Activated naive CD4-positive, alpha-beta T cell treated with anti-CD3 and anti-CD28 coated beads, Interleukin-2, amount 10 ng/mL, durations not matched to agents 7 days and 5 days (primary cell): Measurements from ENCODE around the gene MYO3B.

Source experiments
- CTCF ChIA-PET: fragments of 350-600 bp; sonication (Branson Sonifier 250); formaldehyde crosslinking; loops from one replicate; lab custom pipeline; 2021; ENCODE audit warnings: antibody characterized with exemption; lab: Charles Lee
- DNase-seq: peaks from one replicate; pipeline ENCODE4 v3.0.0-alpha.2; 2020
- H3K27ac Mint-ChIP-seq: one replicate; pipeline ENCODE4 v1.8.0; 2021; ENCODE audit warnings: mild to moderate bottlenecking, moderate library complexity, mixed read lengths
- H3K27me3 Mint-ChIP-seq: one replicate; pipeline ENCODE4 v1.8.0; 2021; ENCODE audit warnings: mild to moderate bottlenecking, mixed read lengths
- H3K36me3 Mint-ChIP-seq: one replicate; pipeline ENCODE4 v1.8.0; 2021; ENCODE audit warnings: mixed read lengths
- H3K4me1 Mint-ChIP-seq: one replicate; pipeline ENCODE4 v1.8.0; 2021; ENCODE audit warnings: mixed read lengths
- H3K4me3 Mint-ChIP-seq: one replicate; pipeline ENCODE4 v1.8.0; 2021; ENCODE audit warnings: mild to moderate bottlenecking, moderate library complexity, mixed read lengths
- H3K9me3 Mint-ChIP-seq: one replicate; pipeline ENCODE4 v1.8.0; 2021; ENCODE audit warnings: mixed read lengths

MYO3B gene

GRCh38 chr2:170181602-170182001, 3.7 kb downstream of the MYO3B start:
- Mint-ChIP-seq H3K9me3 (peaks cover 5% of the 10 kb centered on the region), H3K27me3 (no peaks in the 10 kb centered on the region), H3K27ac (no peak overlapping the region), H3K4me1 (no peaks in the 10 kb centered on the region), H3K4me3 (no peak overlapping the region), H3K36me3 (no peaks in the 10 kb centered on the region)
- CTCF ChIA-PET, result no interaction called here
- DNase-seq, result no peak

- CTCF ChIA-PET, result no interaction called here
- Mint-ChIP-seq H3K4me3 (no peak overlapping the region), H3K27ac (no peak overlapping the region), H3K9me3 (peaks cover 13% of the 10 kb centered on the region), H3K4me1 (no peaks in the 10 kb centered on the region), H3K36me3 (no peaks in the 10 kb centered on the region), H3K27me3 (peaks cover 10% of the 10 kb centered on the region)
- DNase-seq, result no peak
Measured at GRCh38 chr2:170185319-170185718, 7.4 kb downstream of the MYO3B start.

GRCh38 chr2:170189757-170190156, 11.8 kb downstream of the MYO3B start:
- DNase-seq, result no peak
- Mint-ChIP-seq H3K4me3 (no peak overlapping the region), H3K36me3 (no peaks in the 10 kb centered on the region), H3K27ac (no peak overlapping the region), H3K4me1 (no peaks in the 10 kb centered on the region), H3K27me3 (peaks cover 22% of the 10 kb centered on the region), H3K9me3 (peaks cover 13% of the 10 kb centered on the region)
- CTCF ChIA-PET, result no interaction called here

- no peak overlapping the region for H3K27ac Mint-ChIP-seq
- CTCF ChIA-PET, result no interaction called here
- H3K27me3 Mint-ChIP-seq, result peaks cover 23% of the 10 kb centered on the region
- no peaks in the 10 kb centered on the region for H3K4me1 Mint-ChIP-seq
- no peak overlapping the region for H3K4me3 Mint-ChIP-seq
- H3K9me3 Mint-ChIP-seq, result peaks cover 13% of the 10 kb centered on the region
- H3K36me3 Mint-ChIP-seq, result no peaks in the 10 kb centered on the region
- no peak for DNase-seq
Measured at GRCh38 chr2:170190172-170190571, 12.2 kb downstream of the MYO3B start.

- CTCF ChIA-PET, result no interaction called here
- H3K36me3 Mint-ChIP-seq, result no peaks in the 10 kb centered on the region
- DNase-seq, result no peak
- H3K9me3 Mint-ChIP-seq, result peaks cover 8% of the 10 kb centered on the region
- no peak overlapping the region for H3K27ac Mint-ChIP-seq
- H3K4me1 Mint-ChIP-seq, result no peaks in the 10 kb centered on the region
- no peak overlapping the region for H3K4me3 Mint-ChIP-seq
- H3K27me3 Mint-ChIP-seq, result peaks cover 28% of the 10 kb centered on the region
Measured at GRCh38 chr2:170191166-170191866, 13.4 kb downstream of the MYO3B start.

- no peak for DNase-seq
- Mint-ChIP-seq H3K27ac (no peak overlapping the region), H3K27me3 (peaks cover 15% of the 10 kb centered on the region), H3K9me3 (no peaks in the 10 kb centered on the region), H3K4me3 (no peak overlapping the region), H3K36me3 (no peaks in the 10 kb centered on the region), H3K4me1 (no peaks in the 10 kb centered on the region)
- CTCF ChIA-PET, result no interaction called here
Measured at GRCh38 chr2:170196963-170197362, 19.0 kb downstream of the MYO3B start.

GRCh38 chr2:170201275-170201674, 23.3 kb downstream of the MYO3B start:
- H3K27ac Mint-ChIP-seq, result no peak overlapping the region
- no peaks in the 10 kb centered on the region for H3K9me3 Mint-ChIP-seq
- no peak for DNase-seq
- H3K4me3 Mint-ChIP-seq, result no peak overlapping the region
- peaks cover 14% of the 10 kb centered on the region for H3K27me3 Mint-ChIP-seq
- CTCF ChIA-PET, result no interaction called here
- H3K36me3 Mint-ChIP-seq, result no peaks in the 10 kb centered on the region
- H3K4me1 Mint-ChIP-seq, result no peaks in the 10 kb centered on the region

- no peak for DNase-seq
- Mint-ChIP-seq H3K27me3 (peaks cover 14% of the 10 kb centered on the region), H3K27ac (no peak overlapping the region), H3K4me1 (no peaks in the 10 kb centered on the region), H3K4me3 (no peak overlapping the region), H3K9me3 (no peaks in the 10 kb centered on the region), H3K36me3 (no peaks in the 10 kb centered on the region)
- CTCF ChIA-PET, result no interaction called here
Measured at GRCh38 chr2:170201734-170202393, 23.9 kb downstream of the MYO3B start.

- Mint-ChIP-seq H3K9me3 (no peaks in the 10 kb centered on the region), H3K36me3 (no peaks in the 10 kb centered on the region), H3K27me3 (peaks cover 14% of the 10 kb centered on the region), H3K27ac (no peak overlapping the region), H3K4me3 (no peak overlapping the region), H3K4me1 (no peaks in the 10 kb centered on the region)
- no peak for DNase-seq
- CTCF ChIA-PET, result no interaction called here
Measured at GRCh38 chr2:170202437-170202836, 24.5 kb downstream of the MYO3B start.

- no peak overlapping the region for H3K27ac Mint-ChIP-seq
- H3K9me3 Mint-ChIP-seq, result no peaks in the 10 kb centered on the region
- H3K4me3 Mint-ChIP-seq, result no peak overlapping the region
- CTCF ChIA-PET, result no interaction called here
- H3K36me3 Mint-ChIP-seq, result no peaks in the 10 kb centered on the region
- H3K27me3 Mint-ChIP-seq, result peaks cover 14% of the 10 kb centered on the region
- no peak for DNase-seq
- no peaks in the 10 kb centered on the region for H3K4me1 Mint-ChIP-seq
Measured at GRCh38 chr2:170204298-170204951, 26.5 kb downstream of the MYO3B start.

- Mint-ChIP-seq H3K27ac (no peak overlapping the region), H3K4me3 (no peak overlapping the region), H3K27me3 (peaks cover 9% of the 10 kb centered on the region), H3K9me3 (no peaks in the 10 kb centered on the region), H3K4me1 (no peaks in the 10 kb centered on the region), H3K36me3 (no peaks in the 10 kb centered on the region)
- no peak for DNase-seq
- CTCF ChIA-PET, result no interaction called here
Measured at GRCh38 chr2:170206246-170206645, 28.3 kb downstream of the MYO3B start.

- H3K27ac Mint-ChIP-seq, result no peak overlapping the region
- H3K9me3 Mint-ChIP-seq, result no peaks in the 10 kb centered on the region
- peaks cover 9% of the 10 kb centered on the region for H3K27me3 Mint-ChIP-seq
- H3K4me1 Mint-ChIP-seq, result no peaks in the 10 kb centered on the region
- CTCF ChIA-PET, result no interaction called here
- no peaks in the 10 kb centered on the region for H3K36me3 Mint-ChIP-seq
- no peak for DNase-seq
- H3K4me3 Mint-ChIP-seq, result no peak overlapping the region
Measured at GRCh38 chr2:170206805-170207407, 29.0 kb downstream of the MYO3B start.

- DNase-seq, result no peak
- CTCF ChIA-PET, result no interaction called here
- Mint-ChIP-seq H3K27ac (no peak overlapping the region), H3K4me3 (no peak overlapping the region), H3K4me1 (no peaks in the 10 kb centered on the region), H3K36me3 (no peaks in the 10 kb centered on the region), H3K27me3 (peaks cover 15% of the 10 kb centered on the region), H3K9me3 (no peaks in the 10 kb centered on the region)
Measured at GRCh38 chr2:170207901-170208300, 30.0 kb downstream of the MYO3B start.

- CTCF ChIA-PET, result no interaction called here
- H3K4me1 Mint-ChIP-seq, result no peaks in the 10 kb centered on the region
- H3K27ac Mint-ChIP-seq, result no peak overlapping the region
- peaks cover 13% of the 10 kb centered on the region for H3K27me3 Mint-ChIP-seq
- DNase-seq, result no peak
- no peaks in the 10 kb centered on the region for H3K36me3 Mint-ChIP-seq
- no peak overlapping the region for H3K4me3 Mint-ChIP-seq
- no peaks in the 10 kb centered on the region for H3K9me3 Mint-ChIP-seq
Measured at GRCh38 chr2:170208967-170209366, 31.0 kb downstream of the MYO3B start.
